GM18517 (cell line): ENCODE data around the gene SLC5A1.
"Not testable (repeated sequence)": the region's sequence is repeated elsewhere in the genome, so short reads cannot be mapped to it uniquely, and the experiment has no call there.

Experiments used
- ATAC-seq: cut with Tn5 transposase; IDR thresholded peaks from one replicate; pipeline ENCODE4 v1.9.1; 2021; ENCODE audit warnings: mild to moderate bottlenecking, moderate library complexity; ENCODE audit not compliant: unreplicated experiment

The SLC5A1 gene

DNA sequence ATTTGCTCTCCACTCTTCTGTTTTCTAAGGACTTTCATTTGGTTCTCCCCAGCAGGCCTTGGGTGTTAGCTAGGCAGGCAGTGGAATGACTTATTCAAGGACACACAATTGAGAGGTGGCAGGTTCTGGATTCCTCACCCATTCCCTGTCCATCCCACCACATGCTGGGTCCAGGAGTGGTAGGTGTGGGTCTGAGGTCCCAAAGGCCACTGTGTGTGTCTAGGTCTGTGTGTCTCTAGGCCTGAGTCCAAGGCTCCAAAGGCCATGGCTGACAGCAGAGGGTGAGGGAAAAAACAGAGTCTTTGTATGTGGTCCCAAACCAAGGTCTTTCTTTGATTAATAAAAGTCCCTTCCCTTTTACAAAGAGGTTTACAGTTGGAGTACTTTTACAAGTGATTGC lies 40.8 kb downstream of the SLC5A1 start:
- ATAC-seq = no peak

DNA sequence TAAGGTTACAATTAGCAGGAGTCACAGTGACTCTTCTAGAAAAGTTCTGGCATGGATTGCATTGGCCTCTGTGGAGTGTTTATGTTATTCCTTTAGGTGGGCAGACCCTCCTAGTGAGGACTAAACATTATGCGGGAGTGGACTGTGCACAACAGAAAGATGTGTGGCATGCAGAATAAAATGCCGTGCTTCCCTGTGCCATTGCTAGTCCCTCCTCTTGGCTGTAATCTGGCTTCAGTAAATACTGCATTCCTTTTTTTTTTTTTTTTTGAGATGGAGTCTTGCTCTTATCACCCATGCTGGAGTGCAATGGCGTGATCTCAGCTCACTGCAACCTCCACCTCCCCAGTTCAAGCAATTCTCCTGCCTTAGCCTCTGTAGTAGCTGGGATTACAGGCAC lies 45.0 kb downstream of the SLC5A1 start:
- no peak for ATAC-seq

DNA sequence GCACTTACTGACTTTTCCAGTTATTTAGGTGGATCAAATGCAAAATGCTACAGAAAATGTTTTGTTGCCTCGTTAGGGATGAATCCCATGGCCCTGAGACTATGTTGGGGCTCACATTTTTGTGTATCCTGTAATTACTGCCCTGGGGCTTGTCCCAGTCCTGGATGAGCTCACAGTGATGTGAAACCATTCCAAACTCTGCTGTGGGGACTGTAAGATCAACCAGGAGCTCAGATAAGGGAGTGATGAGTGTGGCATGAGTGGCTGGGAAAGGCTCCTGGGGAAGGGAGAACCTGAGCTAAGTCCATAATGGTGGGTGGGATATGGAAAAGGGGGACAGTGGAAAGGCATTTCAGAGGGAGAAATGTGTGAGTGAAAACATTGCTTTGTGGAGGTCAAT lies 54.0 kb downstream of the SLC5A1 start:
- ATAC-seq = no peak

DNA sequence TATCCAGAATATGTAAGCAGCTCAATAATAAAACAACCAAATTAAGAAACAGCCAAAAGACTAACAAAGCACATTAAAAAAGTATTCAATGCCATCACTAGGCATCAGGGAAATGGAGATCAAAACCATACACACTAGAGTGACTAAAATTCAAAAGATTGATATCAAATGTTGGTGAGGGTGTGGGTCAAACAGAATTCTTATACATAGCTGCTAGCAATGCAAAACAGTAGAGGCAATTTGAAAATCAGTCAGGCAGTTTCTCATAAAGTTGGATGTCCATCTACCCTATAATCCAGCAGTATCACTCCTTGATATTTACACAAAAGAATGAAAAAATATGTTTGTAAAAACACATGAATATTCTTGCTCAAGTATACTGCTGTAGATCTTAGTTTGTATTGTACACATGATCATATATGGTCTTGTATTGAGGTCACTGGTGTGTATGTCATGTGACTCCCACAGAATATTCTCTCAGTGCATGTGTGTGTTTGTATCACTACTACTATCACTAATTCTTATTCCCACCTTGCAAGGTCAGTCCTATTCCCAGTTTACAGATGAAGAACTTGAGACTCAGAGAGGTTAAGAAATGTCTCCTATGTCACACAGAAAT lies 54.9 kb downstream of the SLC5A1 start:
- no peak for ATAC-seq

GRCh38 chr22:32100711-32101110 lies 57.6 kb downstream of the SLC5A1 start:
- no peak for ATAC-seq

- no peak for ATAC-seq
Measured at GRCh38 chr22:32103658-32104315, 60.7 kb downstream of the SLC5A1 start.

- ATAC-seq = no peak
Measured at GRCh38 chr22:32106930-32107329, 63.9 kb downstream of the SLC5A1 start.

- no peak for ATAC-seq
Measured at GRCh38 chr22:32112380-32112779, 69.3 kb downstream of the SLC5A1 start.

GRCh38 chr22:32119568-32120235 lies 76.6 kb downstream of the SLC5A1 start:
- no peak for ATAC-seq

DNA sequence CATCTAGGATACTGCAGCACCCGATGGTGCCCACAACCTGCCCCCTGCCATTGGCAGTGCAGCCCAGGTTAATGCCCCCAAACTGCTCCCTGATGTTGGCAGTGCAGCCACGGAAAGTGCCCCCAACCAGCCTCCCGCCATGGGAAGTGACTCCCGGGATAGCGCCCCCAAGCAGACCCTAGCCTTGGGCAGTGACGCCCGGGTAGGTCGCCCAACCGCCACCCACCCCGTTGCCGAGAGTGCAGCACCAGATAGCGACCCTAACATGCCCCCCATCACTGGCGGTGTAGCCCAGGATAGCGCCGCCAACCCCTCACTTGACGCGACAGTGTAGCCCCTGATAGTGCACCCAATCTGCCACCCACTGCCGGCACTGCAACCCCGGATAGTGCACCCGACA lies 77.5 kb downstream of the SLC5A1 start:
- ATAC-seq = no peak

GRCh38 chr22:32122899-32123298 lies 79.8 kb downstream of the SLC5A1 start:
- ATAC-seq = no peak

DNA sequence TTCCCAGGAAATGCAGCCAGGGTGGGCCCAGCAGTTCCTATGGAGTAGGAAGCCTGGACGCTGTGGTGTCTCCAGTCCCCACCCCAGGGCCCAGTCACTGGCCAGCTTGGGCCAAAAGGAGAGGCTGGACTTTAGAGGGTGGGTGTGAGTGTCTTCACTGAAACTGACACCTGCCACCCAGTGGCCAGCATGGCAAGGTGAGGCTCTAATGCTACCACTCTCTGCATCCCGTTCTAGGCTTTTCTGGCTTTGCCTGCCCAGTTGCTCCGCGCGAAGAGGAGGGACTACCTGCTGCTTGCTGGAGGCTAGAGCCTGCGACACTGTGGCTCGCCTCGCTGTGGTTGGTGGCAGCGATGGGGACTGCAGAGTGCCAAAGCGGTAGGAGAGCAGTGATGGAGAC lies 80.6 kb downstream of the SLC5A1 start:
- no peak for ATAC-seq

- no peak for ATAC-seq
Measured at GRCh38 chr22:32127904-32128303, 84.8 kb downstream of the SLC5A1 start.

- ATAC-seq = no peak
Measured at GRCh38 chr22:32130464-32130863, 87.4 kb downstream of the SLC5A1 start.

- ATAC-seq = no peak
Measured at GRCh38 chr22:32132126-32132525, 89.1 kb downstream of the SLC5A1 start.

GRCh38 chr22:32132783-32133182 lies 89.7 kb downstream of the SLC5A1 start:
- no peak for ATAC-seq

DNA sequence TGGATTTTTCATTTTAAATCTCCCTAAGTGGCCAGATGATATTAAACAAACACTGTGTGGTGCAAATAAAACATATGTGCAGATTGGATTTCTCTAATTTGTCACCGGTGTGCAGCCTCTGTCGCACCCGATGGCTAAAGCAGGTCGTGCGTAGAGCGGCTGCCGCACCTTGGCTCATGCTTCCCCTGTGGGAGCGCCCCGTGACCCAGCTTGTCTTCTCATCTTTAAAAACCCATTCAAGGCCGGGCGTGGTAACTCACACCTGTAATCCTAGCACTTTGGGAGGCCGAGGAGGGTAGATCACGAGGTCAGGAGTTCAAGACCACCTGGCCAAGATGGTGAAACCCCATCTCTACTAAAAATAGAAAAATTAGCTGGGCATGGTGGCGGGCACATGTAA lies 91.7 kb downstream of the SLC5A1 start:
- ATAC-seq = not testable (repeated sequence)

DNA sequence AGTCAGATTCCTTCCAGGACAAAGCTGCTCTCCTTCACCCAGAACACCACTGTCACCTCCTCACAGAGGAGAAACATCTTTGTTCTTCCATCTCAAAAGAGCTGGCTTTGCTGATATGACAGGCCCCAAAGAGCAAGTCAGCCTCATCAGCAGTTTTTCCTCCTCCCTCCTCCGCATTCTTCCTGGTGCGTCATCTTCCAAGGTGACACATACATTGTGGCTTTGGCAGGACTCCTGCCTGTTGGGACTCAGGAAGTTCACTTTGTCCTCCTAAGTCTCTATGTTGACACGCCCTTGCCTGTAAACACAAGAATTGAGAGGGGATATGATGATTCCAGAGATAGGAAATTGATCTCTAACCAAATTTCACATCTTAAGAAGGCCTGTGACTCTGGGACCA lies 92.9 kb downstream of the SLC5A1 start:
- not testable (repeated sequence) for ATAC-seq

GRCh38 chr22:32136881-32137280 lies 93.8 kb downstream of the SLC5A1 start:
- not testable (repeated sequence) for ATAC-seq

GRCh38 chr22:32137731-32138324 lies 94.8 kb downstream of the SLC5A1 start:
- ATAC-seq = not testable (repeated sequence)

DNA sequence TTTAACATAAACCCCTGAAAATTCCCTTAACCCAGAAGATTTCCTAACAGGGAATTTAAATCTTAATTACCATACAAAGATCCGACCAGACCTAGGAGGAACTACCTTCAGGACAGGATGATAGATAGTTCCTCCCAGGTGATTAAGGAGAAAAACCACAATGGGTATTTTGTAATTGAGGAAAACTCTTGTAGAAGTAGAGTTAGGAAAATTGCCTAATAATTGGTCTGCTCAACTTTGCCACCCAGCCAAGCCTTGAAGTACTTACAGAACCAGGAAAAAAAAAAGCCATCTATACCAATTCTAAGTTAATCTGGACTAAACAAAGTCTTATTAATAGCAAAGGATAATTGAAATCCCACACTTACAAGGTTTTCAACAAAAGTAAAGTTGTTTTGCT lies 95.5 kb downstream of the SLC5A1 start:
- not testable (repeated sequence) for ATAC-seq

DNA sequence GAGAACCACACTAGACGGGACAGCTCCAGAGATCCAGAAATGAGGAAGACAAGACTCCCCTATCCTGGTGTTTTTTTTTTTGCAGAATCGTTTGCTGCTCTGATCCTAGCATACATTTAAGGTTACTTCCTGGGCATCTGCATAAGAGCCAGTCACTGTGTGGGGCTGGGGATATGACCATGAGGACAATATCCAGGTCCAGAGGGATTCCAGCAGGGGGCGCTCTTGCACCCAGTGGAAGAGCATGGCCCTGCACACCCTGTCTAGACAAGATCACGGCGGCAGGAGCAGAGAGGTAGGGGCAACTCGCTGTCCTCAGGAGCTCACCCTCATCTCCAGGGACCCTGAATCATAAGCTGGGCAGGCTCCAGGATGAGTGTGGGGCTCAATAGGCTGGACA lies 97.6 kb downstream of the SLC5A1 start:
- not testable (repeated sequence) for ATAC-seq
